ENCODE measurements around the gene TUBGCP3. TPM values are rescaled to one million over a fixed set of nuclear protein-coding genes. Genes with fewer than 3 reads are reported as not detected.

TUBGCP3 gene
- total RNA-seq, 2 experiments from 2014 or later = 30.6 to 31.3 TPM

- H3K9me3 Mint-ChIP-seq = peaks cover 4% of the 10 kb centered on the region
- TF ChIP-seq CTCF (IDR thresholded peaks at IDR 0.05) = no peak
- no peak overlapping the region for H3K27ac Mint-ChIP-seq
- intact Hi-C loops (cut with DNase I, micrococcal nuclease) = no loop called here
- Histone ChIP-seq H3K4me3 (ENCODE audit: low read length) (no peak overlapping the region), H3K36me3 (ENCODE audit: insufficient read depth, low read length) (no peaks in the 10 kb centered on the region), H3K27ac (ENCODE audit: low read depth in 1 of 2, low read length in 2 of 2) (no peak overlapping the region), H3K4me1 (ENCODE audit: insufficient read depth, low read length) (no peaks in the 10 kb centered on the region), H3K27me3 (ENCODE audit: control insufficient read depth in 1 of 2, insufficient read depth in 2 of 2, low read length in 2 of 2) (no peaks in the 10 kb centered on the region), H3K9me3 (ENCODE audit: control insufficient read depth in 1 of 2, insufficient read depth in 1 of 2, low read length in 2 of 2) (peaks cover 0 to 11% of the 10 kb centered on the region in 2 experiments)
- no peak for DNase-seq
- ATAC-seq (ENCODE audit: poor library complexity) = no peak
- no peaks in the 10 kb centered on the region for H3K36me3 Mint-ChIP-seq (ENCODE audit: low read depth)
- H3K4me1 Mint-ChIP-seq (ENCODE audit: low read depth) = no peaks in the 10 kb centered on the region
- ChIA-PET CTCF (no interaction called here), POLR2A (no interaction called here)
- peaks cover 5% of the 10 kb centered on the region for H3K27me3 Mint-ChIP-seq
- H3K4me3 Mint-ChIP-seq = no peak overlapping the region
Measured at GRCh38 chr13:112469071-112469745, 118.7 kb downstream of the TUBGCP3 start.

GRCh38 chr13:112468069-112468468 is 119.9 kb downstream of the TUBGCP3 start:
- peaks cover 0 to 11% of the 10 kb centered on the region in 2 experiments for H3K9me3 ChIP-seq (ENCODE audit: control insufficient read depth in 1 of 2, insufficient read depth in 1 of 2, low read length in 2 of 2)
- no peak overlapping the region for H3K27ac ChIP-seq (ENCODE audit: low read depth in 1 of 2, low read length in 2 of 2)
- H3K4me3 ChIP-seq (ENCODE audit: low read length) = no peak overlapping the region
- ATAC-seq (ENCODE audit: poor library complexity) (no peak), DNase-seq (no peak)
- POLR2A ChIA-PET = no interaction called here
- H3K36me3 Mint-ChIP-seq (ENCODE audit: low read depth) = no peaks in the 10 kb centered on the region
- peaks cover 5% of the 10 kb centered on the region for H3K27me3 Mint-ChIP-seq
- H3K27me3 ChIP-seq (ENCODE audit: control insufficient read depth in 1 of 2, insufficient read depth in 2 of 2, low read length in 2 of 2) = no peaks in the 10 kb centered on the region
- no peak for TF ChIP-seq CTCF (IDR thresholded peaks at IDR 0.05)
- H3K36me3 ChIP-seq (ENCODE audit: insufficient read depth, low read length) = no peaks in the 10 kb centered on the region
- H3K4me3 Mint-ChIP-seq = no peak overlapping the region
- intact Hi-C loops (cut with DNase I, micrococcal nuclease) = no loop called here
- CTCF ChIA-PET = no interaction called here
- H3K9me3 Mint-ChIP-seq = peaks cover 4% of the 10 kb centered on the region
- H3K4me1 Mint-ChIP-seq (ENCODE audit: low read depth) = no peaks in the 10 kb centered on the region
- H3K27ac Mint-ChIP-seq = no peak overlapping the region
- no peaks in the 10 kb centered on the region for H3K4me1 ChIP-seq (ENCODE audit: insufficient read depth, low read length)

GRCh38 chr13:112467236-112467635 is 120.7 kb downstream of the TUBGCP3 start:
- Mint-ChIP-seq H3K27me3 (peaks cover 9% of the 10 kb centered on the region), H3K27ac (no peak overlapping the region), H3K4me1 (ENCODE audit: low read depth) (no peaks in the 10 kb centered on the region), H3K4me3 (no peak overlapping the region), H3K9me3 (peaks cover 5% of the 10 kb centered on the region), H3K36me3 (ENCODE audit: low read depth) (no peaks in the 10 kb centered on the region)
- ChIA-PET CTCF (no interaction called here), POLR2A (no interaction called here)
- H3K36me3 ChIP-seq (ENCODE audit: insufficient read depth, low read length) = no peaks in the 10 kb centered on the region
- H3K27me3 ChIP-seq (ENCODE audit: control insufficient read depth in 1 of 2, insufficient read depth in 2 of 2, low read length in 2 of 2) = no peaks in the 10 kb centered on the region
- H3K27ac ChIP-seq (ENCODE audit: low read depth in 1 of 2, low read length in 2 of 2) = no peak overlapping the region
- no peaks in the 10 kb centered on the region for H3K4me1 ChIP-seq (ENCODE audit: insufficient read depth, low read length)
- H3K4me3 ChIP-seq (ENCODE audit: low read length) = no peak overlapping the region
- intact Hi-C loops (cut with DNase I, micrococcal nuclease) = no loop called here
- no peak for DNase-seq
- no peak for ATAC-seq (ENCODE audit: poor library complexity)
- H3K9me3 ChIP-seq (ENCODE audit: control insufficient read depth in 1 of 2, insufficient read depth in 1 of 2, low read length in 2 of 2) = peaks cover 4 to 11% of the 10 kb centered on the region in 2 experiments
- TF ChIP-seq CTCF (IDR thresholded peaks at IDR 0.05) = no peak
